Inflammatory macrophage (primary cell): ENCODE data around the gene PIP5K1C.
"Not testable (repeated sequence)": the region's sequence is repeated elsewhere in the genome, so short reads cannot be mapped to it uniquely, and the experiment has no call there.

Source experiments
- DNase-seq, 2 donors: peaks; one replicate each; pipeline ENCODE4 v3.0.0-alpha.2; 2020 to 2022

The PIP5K1C gene

GRCh38 chr19:3644351-3645066 is 55.8 kb downstream of the PIP5K1C start:
- no peak for DNase-seq

GRCh38 chr19:3643674-3644313 is 56.5 kb downstream of the PIP5K1C start:
- no peak for DNase-seq

- no peak for DNase-seq
Observed at GRCh38 chr19:3642987-3643673, 57.1 kb downstream of the PIP5K1C start.

GRCh38 chr19:3642296-3642695 is 58.0 kb downstream of the PIP5K1C start:
- DNase-seq, result peak in 1 of 2 donors; percentile 11

GRCh38 chr19:3641515-3642269 is 58.6 kb downstream of the PIP5K1C start:
- no peak for DNase-seq

GRCh38 chr19:3639479-3639878 is 60.8 kb downstream of the PIP5K1C start:
- no peak for DNase-seq

- no peak for DNase-seq
Observed at GRCh38 chr19:3638208-3639193, 61.8 kb downstream of the PIP5K1C start.

GRCh38 chr19:3637621-3638020 is 62.6 kb downstream of the PIP5K1C start:
- DNase-seq, result no peak

- DNase-seq, result no peak
Observed at GRCh38 chr19:3636962-3637361, 63.3 kb downstream of the PIP5K1C start.

- no peak for DNase-seq
Observed at GRCh38 chr19:3636506-3636905, 63.8 kb downstream of the PIP5K1C start.

GRCh38 chr19:3634496-3635045 is 65.7 kb downstream of the PIP5K1C start:
- no peak for DNase-seq

GRCh38 chr19:3633559-3633988 is 66.7 kb downstream of the PIP5K1C start:
- DNase-seq, result no peak

GRCh38 chr19:3632739-3633558 is 67.3 kb downstream of the PIP5K1C start:
- DNase-seq, result no peak

GRCh38 chr19:3632098-3632497 is 68.2 kb downstream of the PIP5K1C start:
- no peak for DNase-seq

- no peak for DNase-seq
Observed at GRCh38 chr19:3631053-3631861, 69.0 kb downstream of the PIP5K1C start.

GRCh38 chr19:3628766-3629165 is 71.5 kb downstream of the PIP5K1C start:
- not testable (repeated sequence) for DNase-seq

- DNase-seq, result no peak
Observed at GRCh38 chr19:3627351-3627723, 72.9 kb downstream of the PIP5K1C start.

GRCh38 chr19:3626473-3627350 is 73.6 kb downstream of the PIP5K1C start, which contains the start of gene CACTIN:
CACTIN (minus strand) TSS chr19:3626790; CDS start chr19:3626762, 28 bp downstream.
- peak; percentile 99 for DNase-seq
